Mesothelial cell of epicardium (in vitro differentiated cells): ENCODE data around the gene EME1. TPM values are rescaled to one million over a fixed set of nuclear protein-coding genes. Genes with fewer than 3 reads are reported as not detected.
"Not testable (repeated sequence)": the region's sequence is repeated elsewhere in the genome, so short reads cannot be mapped to it uniquely, and the experiment has no call there.

Experiments used
- DNase-seq, 2 experiments: peaks; one replicate each; pipeline ENCODE4 v3.0.0; 2021; ENCODE audit warnings: low spot score in 2 of 2; ENCODE audit not compliant: unreplicated experiment in 2 of 2
- H3K27ac Mint-ChIP-seq: 2 replicates; pipeline ENCODE4 v1.8.0; 2021; ENCODE audit warnings: mixed read lengths
- H3K27me3 Mint-ChIP-seq: 2 replicates; pipeline ENCODE4 v1.8.0; 2021; ENCODE audit warnings: low read depth, mixed read lengths
- H3K36me3 Mint-ChIP-seq: 2 replicates; pipeline ENCODE4 v1.8.0; 2021; ENCODE audit warnings: mixed read lengths
- H3K4me1 Mint-ChIP-seq: 2 replicates; pipeline ENCODE4 v1.8.0; 2021; ENCODE audit warnings: mixed read lengths
- H3K4me3 Mint-ChIP-seq: 2 replicates; pipeline ENCODE4 v1.8.0; 2021; ENCODE audit warnings: mild to moderate bottlenecking, moderate library complexity, mixed read lengths
- H3K9me3 Mint-ChIP-seq: 2 replicates; pipeline ENCODE4 v1.8.0; 2021; ENCODE audit warnings: mixed read lengths
- CTCF ChIP-seq: fragments of 200-600 bp; sonication (generic); IDR thresholded peaks from one replicate; pipeline ENCODE4 v1.5.0; 2021; ENCODE audit warnings: antibody characterized with exemption; ENCODE audit not compliant: unreplicated experiment
- total RNA-seq: library from RNA; stranded (reverse); gene quantifications from 3 replicates; pipeline ENCODE4 v1.2.1, GENCODE V29; 2021

EME1 gene
- total RNA-seq, 1 donor from 2014 or later, result 11.6 TPM

DNA sequence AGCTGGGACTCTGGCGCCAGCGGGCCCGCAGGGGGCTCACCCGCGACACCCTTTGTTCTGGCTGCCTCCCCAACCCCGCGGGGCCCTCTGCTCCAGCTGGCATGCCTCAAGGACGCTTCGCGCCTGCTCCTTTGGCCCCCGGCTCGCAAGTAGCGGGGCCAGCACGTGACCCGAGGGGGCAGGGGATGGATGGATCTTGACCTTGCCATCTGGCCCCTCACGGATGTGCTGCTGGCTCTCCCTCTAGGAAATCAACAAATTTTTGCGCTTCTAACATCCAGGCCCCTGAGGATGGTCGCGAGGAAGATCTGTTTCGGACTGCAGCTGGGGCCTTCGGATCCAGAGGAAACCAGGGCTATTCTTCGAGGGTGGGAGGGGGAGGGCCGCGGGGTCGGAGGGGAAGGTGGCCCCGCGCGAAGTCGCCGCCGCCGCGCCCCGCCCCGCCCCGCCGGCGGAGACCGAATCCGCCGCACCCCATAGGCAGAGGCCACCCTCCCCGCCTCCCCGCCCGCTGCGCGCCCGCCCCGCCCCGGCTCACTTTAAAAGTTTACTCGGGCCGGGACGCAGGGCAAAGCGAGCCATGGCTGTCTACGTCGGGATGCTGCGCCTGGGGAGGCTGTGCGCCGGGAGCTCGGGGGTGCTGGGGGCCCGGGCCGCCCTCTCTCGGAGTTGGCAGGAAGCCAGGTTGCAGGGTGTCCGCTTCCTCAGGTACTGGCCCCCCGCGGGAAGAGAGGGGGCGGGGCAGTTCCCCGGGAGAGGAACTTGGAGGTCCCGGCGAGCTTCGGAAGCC is 52.8 kb downstream of the EME1 start, which contains the start of gene ACSF2:
ACSF2 (plus strand) TSS at position 537 of the 790 bp plus-strand sequence; CDS start at position 581, 44 bp downstream.
- no peaks in the 10 kb centered on the region for H3K36me3 Mint-ChIP-seq
- no peak for TF ChIP-seq CTCF
- no peaks in the 10 kb centered on the region for H3K9me3 Mint-ChIP-seq
- H3K4me1 Mint-ChIP-seq, result peaks cover 68% of the 10 kb centered on the region
- H3K27me3 Mint-ChIP-seq, result no peaks in the 10 kb centered on the region
- DNase-seq, result peak; percentile 46 to 67
- peak within 1 kb of the TSS; percentile 96 for H3K27ac Mint-ChIP-seq
- peak within 1 kb of the TSS; percentile 78 for H3K4me3 Mint-ChIP-seq

- Mint-ChIP-seq H3K36me3 (no peaks in the 10 kb centered on the region), H3K27me3 (no peaks in the 10 kb centered on the region), H3K4me3 (peak overlapping the region; percentile 73), H3K27ac (peak overlapping the region; percentile 96), H3K4me1 (peaks cover 73% of the 10 kb centered on the region), H3K9me3 (no peaks in the 10 kb centered on the region)
- no peak for TF ChIP-seq CTCF
- DNase-seq, result no peak
Measured at GRCh38 chr17:50426472-50426782, 53.4 kb downstream of the EME1 start.

GRCh38 chr17:50426814-50427787 is 54.1 kb downstream of the EME1 start:
- Mint-ChIP-seq H3K4me1 (peaks cover 69% of the 10 kb centered on the region), H3K9me3 (no peaks in the 10 kb centered on the region), H3K27me3 (no peaks in the 10 kb centered on the region), H3K36me3 (no peaks in the 10 kb centered on the region), H3K4me3 (peak overlapping the region; percentile 73), H3K27ac (peak overlapping the region; percentile 96)
- DNase-seq, result no peak
- no peak for TF ChIP-seq CTCF

- not testable (repeated sequence) for H3K9me3 Mint-ChIP-seq, H3K36me3 Mint-ChIP-seq, DNase-seq, H3K27me3 Mint-ChIP-seq
- H3K4me1 Mint-ChIP-seq, result peaks cover 69% of the 10 kb centered on the region
- H3K4me3 Mint-ChIP-seq, result peak overlapping the region; percentile 73
- H3K27ac Mint-ChIP-seq, result peak overlapping the region; percentile 96
Measured at GRCh38 chr17:50428126-50428525, 55.1 kb downstream of the EME1 start.

GRCh38 chr17:50428831-50429424 is 55.9 kb downstream of the EME1 start:
- Mint-ChIP-seq H3K4me3 (peak overlapping the region; percentile 31), H3K27me3 (no peaks in the 10 kb centered on the region), H3K9me3 (no peaks in the 10 kb centered on the region), H3K36me3 (no peaks in the 10 kb centered on the region), H3K27ac (peak overlapping the region; percentile 97), H3K4me1 (peaks cover 63% of the 10 kb centered on the region)
- no peak for TF ChIP-seq CTCF
- peak in 1 of 2 experiments; percentile 47 for DNase-seq
